ENCODE measurements around the gene IRGQ.

Gene IRGQ

GRCh38 chr19:43541920-43542650 lies 53.8 kb downstream of the IRGQ start:
- no peak for DNase-seq (ENCODE audit: low spot score)
- Mint-ChIP-seq H3K9me3 (peaks cover 5% of the 10 kb centered on the region), H3K4me3 (no peak overlapping the region), H3K4me1 (ENCODE audit: low read depth) (no peaks in the 10 kb centered on the region), H3K27ac (no peak overlapping the region), H3K36me3 (ENCODE audit: low read depth) (peaks cover 47% of the 10 kb centered on the region), H3K27me3 (ENCODE audit: low read depth) (no peaks in the 10 kb centered on the region)

GRCh38 chr19:43540381-43540780 lies 55.6 kb downstream of the IRGQ start:
- peaks cover 51% of the 10 kb centered on the region for H3K36me3 Mint-ChIP-seq (ENCODE audit: low read depth)
- H3K27ac Mint-ChIP-seq: no peak overlapping the region
- no peak overlapping the region for H3K4me3 Mint-ChIP-seq
- no peaks in the 10 kb centered on the region for H3K27me3 Mint-ChIP-seq (ENCODE audit: low read depth)
- H3K9me3 Mint-ChIP-seq: peaks cover 5% of the 10 kb centered on the region
- H3K4me1 Mint-ChIP-seq (ENCODE audit: low read depth): peaks cover 1% of the 10 kb centered on the region
- no peak for DNase-seq (ENCODE audit: low spot score)

GRCh38 chr19:43538922-43539321 lies 57.0 kb downstream of the IRGQ start:
- H3K27me3 Mint-ChIP-seq (ENCODE audit: low read depth): no peaks in the 10 kb centered on the region

DNA sequence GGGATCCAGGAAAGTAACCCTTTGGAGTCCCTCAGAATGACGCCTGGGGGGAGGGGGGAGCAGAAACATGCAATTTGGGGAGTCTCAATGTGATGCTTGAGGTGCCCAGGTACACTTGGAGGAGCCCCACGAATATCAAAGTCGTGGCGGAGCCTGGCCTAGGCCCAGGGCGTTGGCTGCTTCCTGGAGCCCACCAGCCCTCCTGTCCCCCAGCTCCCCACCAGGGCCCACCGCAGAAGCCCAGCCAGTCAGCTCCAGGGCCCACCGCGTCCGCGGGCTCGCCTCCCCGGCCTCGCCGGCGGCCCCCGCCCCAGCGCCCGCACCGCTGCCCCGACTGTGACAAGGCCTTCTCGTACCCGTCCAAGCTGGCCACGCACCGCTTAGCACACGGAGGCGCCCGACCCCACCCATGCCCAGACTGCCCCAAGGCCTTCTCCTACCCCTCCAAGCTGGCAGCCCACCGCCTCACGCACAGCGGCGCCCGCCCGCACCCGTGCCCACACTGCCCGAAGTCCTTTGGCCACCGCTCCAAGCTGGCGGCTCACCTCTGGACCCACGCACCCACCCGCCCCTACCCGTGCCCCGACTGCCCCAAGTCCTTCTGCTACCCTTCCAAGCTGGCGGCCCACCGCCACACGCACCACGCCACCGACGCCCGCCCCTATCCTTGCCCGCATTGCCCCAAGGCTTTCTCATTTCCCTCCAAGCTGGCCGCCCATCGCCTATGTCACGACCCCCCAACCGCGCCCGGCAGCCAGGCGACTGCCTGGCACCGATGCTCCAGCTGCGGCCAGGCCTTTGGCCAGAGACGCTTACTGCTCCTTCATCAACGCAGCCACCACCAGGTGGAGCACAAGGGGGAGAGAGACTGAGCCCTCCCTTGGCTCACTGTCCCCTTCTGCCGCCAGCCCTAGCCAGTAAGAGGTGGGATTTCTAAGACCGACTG lies 60.8 kb downstream of the IRGQ start:
- peak overlapping the region; percentile 49 for H3K4me3 Mint-ChIP-seq
- H3K36me3 Mint-ChIP-seq (ENCODE audit: low read depth): peaks cover 25% of the 10 kb centered on the region
- H3K4me1 Mint-ChIP-seq (ENCODE audit: low read depth): peaks cover 13% of the 10 kb centered on the region
- peak overlapping the region; percentile 75 for H3K27ac Mint-ChIP-seq
- DNase-seq (ENCODE audit: low spot score): no peak
- no peaks in the 10 kb centered on the region for H3K27me3 Mint-ChIP-seq (ENCODE audit: low read depth)
- peaks cover 5% of the 10 kb centered on the region for H3K9me3 Mint-ChIP-seq

More at GRCh38 chr19:43538922-43539321, 57.0 kb downstream of the IRGQ start:
- DNase-seq (ENCODE audit: low spot score): no peak
- Mint-ChIP-seq H3K9me3 (peaks cover 5% of the 10 kb centered on the region), H3K36me3 (ENCODE audit: low read depth) (peaks cover 45% of the 10 kb centered on the region), H3K4me3 (no peak overlapping the region), H3K4me1 (ENCODE audit: low read depth) (peaks cover 4% of the 10 kb centered on the region), H3K27ac (no peak overlapping the region)

All from T-helper 2 cell treated with Interferon-gamma antibody and Interleukin-4, amounts not matched to agents 5 μg/mL and 100 μg/mL, for 36 hours (primary cell).